ENCODE results near the gene APOBEC3A.

GRCh38 chr22:38938925-38939324 is 18.5 kb upstream of the APOBEC3A start:
- TF ChIP-seq POLR2A (IDR thresholded peaks at IDR 0.05) (no peak), POLR2AphosphoS5 (IDR thresholded peaks at IDR 0.05) (no peak), CTCF (IDR thresholded peaks at IDR 0.05) (no peak), EP300 (IDR thresholded peaks at IDR 0.05; ENCODE audit: low read depth) (no peak)
